Measurements from ENCODE around the gene ACTL7B. TPM values are rescaled to one million over a fixed set of nuclear protein-coding genes. Genes with fewer than 3 reads are reported as not detected.
A peak's percentile ranks its signal among the peaks of the same experiment; 100 is the strongest.

ACTL7B gene
- total RNA-seq, 1 donor from 2014 or later, result not detected

GRCh38 chr9:108869092-108869725 lies 13.4 kb upstream of the ACTL7B start:
- no peak for TF ChIP-seq CTCF (conservative IDR thresholded peaks at IDR 0.05; ENCODE audit: low read depth, low read length)
- DNase-seq (ENCODE audit: low read depth), result peak; percentile 40
- H3K4me3 ChIP-seq (ENCODE audit: low read depth, low read length), result no peak overlapping the region

- H3K4me3 ChIP-seq (ENCODE audit: low read depth, low read length), result no peak overlapping the region
- TF ChIP-seq CTCF (conservative IDR thresholded peaks at IDR 0.05; ENCODE audit: low read depth, low read length), result no peak
- no peak for DNase-seq (ENCODE audit: low read depth)
Observed at GRCh38 chr9:108867829-108868228, 12.0 kb upstream of the ACTL7B start.

GRCh38 chr9:108867116-108867515 lies 11.3 kb upstream of the ACTL7B start:
- no peak overlapping the region for H3K4me3 ChIP-seq (ENCODE audit: low read depth, low read length)
- DNase-seq (ENCODE audit: low read depth), result no peak
- no peak for TF ChIP-seq CTCF (conservative IDR thresholded peaks at IDR 0.05; ENCODE audit: low read depth, low read length)

GRCh38 chr9:108866001-108866420 lies 10.2 kb upstream of the ACTL7B start:
- TF ChIP-seq CTCF (conservative IDR thresholded peaks at IDR 0.05; ENCODE audit: low read depth, low read length), result no peak
- DNase-seq (ENCODE audit: low read depth), result no peak
- H3K4me3 ChIP-seq (ENCODE audit: low read depth, low read length), result no peak overlapping the region

- H3K4me3 ChIP-seq (ENCODE audit: low read depth, low read length), result no peak overlapping the region
- no peak for DNase-seq (ENCODE audit: low read depth)
- no peak for TF ChIP-seq CTCF (conservative IDR thresholded peaks at IDR 0.05; ENCODE audit: low read depth, low read length)
Observed at GRCh38 chr9:108865037-108865436, 9.3 kb upstream of the ACTL7B start.

GRCh38 chr9:108864446-108864845 lies 8.7 kb upstream of the ACTL7B start:
- H3K4me3 ChIP-seq (ENCODE audit: low read depth, low read length), result no peak overlapping the region
- DNase-seq (ENCODE audit: low read depth), result no peak
- TF ChIP-seq CTCF (conservative IDR thresholded peaks at IDR 0.05; ENCODE audit: low read depth, low read length), result no peak

- no peak for DNase-seq (ENCODE audit: low read depth)
- TF ChIP-seq CTCF (conservative IDR thresholded peaks at IDR 0.05; ENCODE audit: low read depth, low read length), result no peak
- H3K4me3 ChIP-seq (ENCODE audit: low read depth, low read length), result no peak overlapping the region
Observed at GRCh38 chr9:108863891-108864290, 8.1 kb upstream of the ACTL7B start.

All from epithelial cell of proximal tubule (primary cell).